HT-29 (cell line): Measurements from ENCODE around the gene NUPR1. TPM values are rescaled to one million over a fixed set of nuclear protein-coding genes. Genes with fewer than 3 reads are reported as not detected.
"Not testable (repeated sequence)": the region's sequence is repeated elsewhere in the genome, so short reads cannot be mapped to it uniquely, and the experiment has no call there.

Experiments
- DNase-seq: peaks from one replicate; pipeline ENCODE4 v3.0.0-alpha.2; 2015; ENCODE audit warnings: low spot score
- total RNA-seq: library from RNA; depleted of rRNA; stranded (reverse); fragments of >200 nt; shearing (Covaris generic); gene quantifications from 2 replicates; pipeline ENCODE4 v1.2.3, GENCODE V29; 2014; rRNA removed

NUPR1 gene
- total RNA-seq, 1 experiment from 2014 or later: 0.56 TPM

DNA sequence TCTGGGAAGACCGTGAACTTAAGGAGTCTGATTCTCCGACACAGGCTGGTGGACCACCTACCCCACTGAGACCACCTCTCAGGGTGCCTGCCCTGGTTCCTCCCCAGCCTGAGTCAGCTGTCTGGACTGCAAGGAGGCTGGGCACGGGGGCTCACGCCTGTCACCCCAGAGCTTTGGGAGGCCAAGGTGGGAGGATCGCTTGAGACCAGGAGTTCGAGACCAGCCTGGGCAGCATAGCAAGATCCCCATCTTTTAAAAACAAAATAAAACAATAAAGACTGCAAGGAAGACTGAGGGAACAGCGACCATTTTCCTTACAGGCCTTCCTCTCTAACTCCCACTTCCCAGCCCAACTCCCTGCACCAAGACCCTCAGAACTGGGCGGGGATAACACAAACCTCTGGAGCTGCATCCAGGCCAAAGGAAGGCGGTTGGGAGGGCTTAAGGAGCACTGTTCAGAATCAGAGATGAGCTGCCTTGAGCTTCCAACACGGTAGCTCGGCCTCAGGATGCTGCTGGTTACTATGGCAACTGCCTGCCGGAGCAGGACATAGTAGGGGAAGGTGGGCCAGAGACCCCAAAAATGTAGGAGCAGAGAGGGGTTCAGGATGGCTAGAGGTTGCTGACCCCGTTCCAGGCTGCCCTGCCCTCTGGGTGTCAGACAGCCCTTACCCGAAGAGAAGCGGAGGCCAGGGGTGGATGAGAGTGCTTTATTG lies 40.0 kb downstream of the NUPR1 start:
- no peak for DNase-seq

DNA sequence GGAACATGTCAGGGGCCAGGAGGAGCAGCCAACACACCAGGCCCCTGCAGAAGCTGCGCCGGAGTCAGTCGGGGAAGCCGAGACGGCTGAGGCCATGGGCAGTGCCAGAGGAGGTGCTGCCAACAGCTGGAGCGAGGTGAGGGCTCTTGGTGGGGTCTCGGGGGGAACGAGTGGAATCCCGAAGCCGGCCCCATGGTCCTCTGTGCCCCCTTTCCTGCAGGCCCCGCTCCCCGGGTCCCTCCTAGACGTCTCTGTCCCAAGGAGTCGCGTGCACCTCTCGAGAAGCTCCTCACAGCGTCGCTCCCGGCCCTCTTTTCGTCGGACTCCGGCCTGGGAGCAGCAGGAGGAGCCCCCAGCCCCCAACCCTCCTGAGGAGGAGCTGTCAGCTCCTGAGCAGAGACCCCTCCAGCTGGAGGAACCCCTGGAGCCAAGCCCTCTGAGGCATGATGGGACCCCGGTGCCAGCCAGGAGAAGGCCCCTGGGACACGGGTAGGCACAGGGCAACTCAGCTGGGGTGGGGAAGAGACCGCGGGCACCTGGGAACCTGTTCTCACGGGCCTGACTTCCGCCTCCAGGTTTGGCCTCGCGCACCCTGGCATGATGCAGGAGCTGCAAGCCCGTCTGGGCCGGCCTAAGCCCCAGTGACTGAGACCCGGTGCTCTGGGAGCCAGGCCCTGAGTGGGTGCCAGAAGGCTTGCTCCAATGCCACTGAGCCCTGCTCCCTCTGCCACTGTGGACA lies 40.7 kb downstream of the NUPR1 start:
- no peak for DNase-seq

DNA sequence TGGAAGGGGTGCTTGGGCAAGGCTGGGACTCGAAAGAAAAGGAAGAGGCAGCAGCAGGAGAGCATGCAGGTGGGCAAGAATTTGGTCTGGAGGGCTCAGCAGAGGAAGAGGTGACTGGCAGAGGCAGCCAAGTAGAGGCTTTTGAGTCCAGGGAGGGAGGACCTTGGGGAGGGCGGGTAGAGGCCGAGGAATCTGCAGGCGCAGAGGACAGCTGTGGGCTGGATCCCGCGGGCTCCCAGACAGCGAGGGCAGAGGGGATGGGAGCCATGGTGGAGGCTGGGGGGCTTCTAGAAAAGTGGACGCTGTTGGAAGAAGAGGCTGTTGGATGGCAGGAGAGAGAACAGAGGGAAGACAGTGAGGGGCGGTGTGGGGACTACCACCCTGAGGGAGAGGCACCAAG lies 41.4 kb downstream of the NUPR1 start:
- DNase-seq: no peak

DNA sequence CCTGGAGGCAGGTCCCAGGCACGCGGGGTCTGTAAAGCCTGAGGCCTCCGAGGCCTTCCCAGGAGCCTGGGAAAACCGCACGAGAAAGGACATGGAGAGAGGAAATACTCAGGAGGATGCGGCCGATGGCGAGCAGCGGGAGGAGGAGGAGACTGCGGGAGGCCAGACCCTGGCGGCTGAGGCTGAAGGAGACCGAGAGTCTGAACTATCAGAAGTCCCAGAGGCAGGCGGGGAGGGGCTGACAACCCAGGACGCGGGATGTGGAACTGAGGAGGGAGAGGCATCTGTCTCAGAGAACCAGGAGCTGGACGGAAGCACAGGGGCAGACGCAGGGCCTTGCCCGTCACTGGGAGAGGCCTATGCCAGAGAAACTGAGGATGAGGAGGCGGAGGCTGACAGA lies 41.9 kb downstream of the NUPR1 start:
- no peak for DNase-seq

DNA sequence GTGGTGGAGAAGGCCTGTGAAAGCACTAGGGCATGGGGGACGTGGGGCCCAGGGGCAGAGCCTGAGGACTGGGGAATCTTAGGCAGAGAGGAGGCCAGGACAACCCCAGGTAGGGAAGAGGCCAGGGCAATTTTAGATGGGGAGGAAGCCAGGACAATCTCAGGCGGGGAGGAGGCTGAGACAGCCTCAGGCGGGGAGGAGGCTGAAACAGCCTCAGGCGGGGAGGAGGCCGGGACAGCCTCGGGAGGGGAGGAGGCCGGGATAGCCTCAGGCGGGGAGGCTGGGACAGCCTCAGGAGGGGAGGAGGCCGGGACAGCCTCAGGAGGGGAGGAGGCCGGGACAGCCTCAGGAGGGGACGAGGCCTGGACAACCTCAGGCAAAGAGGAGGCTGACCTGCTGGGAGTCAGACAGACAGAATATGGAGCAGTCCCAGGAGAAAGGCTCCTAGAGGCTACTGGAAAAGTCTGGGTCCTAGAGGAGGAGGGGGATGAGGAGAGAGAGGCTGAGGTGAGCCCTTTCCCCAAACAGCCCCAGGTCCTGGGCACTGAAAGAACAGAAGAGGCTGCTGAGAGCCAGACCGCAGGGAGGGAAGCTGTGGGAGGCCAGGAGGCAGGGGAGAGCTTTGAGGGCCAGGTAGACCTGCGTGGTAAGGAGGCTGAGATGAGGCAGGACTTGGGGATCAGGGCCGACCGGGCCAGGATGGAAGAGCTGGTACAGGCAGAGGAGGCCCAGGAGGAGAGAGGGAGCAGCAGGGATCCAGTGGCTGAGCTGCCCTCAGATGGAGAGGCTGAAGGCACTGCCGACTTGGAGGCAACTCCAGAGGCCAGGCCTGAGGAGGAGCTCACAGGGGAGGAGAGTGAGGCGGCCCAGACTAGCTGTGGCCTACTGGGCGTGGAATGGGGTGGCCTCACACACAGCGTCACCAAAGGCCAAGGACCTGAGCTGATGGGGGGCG lies 42.7 kb downstream of the NUPR1 start:
- DNase-seq: no peak

DNA sequence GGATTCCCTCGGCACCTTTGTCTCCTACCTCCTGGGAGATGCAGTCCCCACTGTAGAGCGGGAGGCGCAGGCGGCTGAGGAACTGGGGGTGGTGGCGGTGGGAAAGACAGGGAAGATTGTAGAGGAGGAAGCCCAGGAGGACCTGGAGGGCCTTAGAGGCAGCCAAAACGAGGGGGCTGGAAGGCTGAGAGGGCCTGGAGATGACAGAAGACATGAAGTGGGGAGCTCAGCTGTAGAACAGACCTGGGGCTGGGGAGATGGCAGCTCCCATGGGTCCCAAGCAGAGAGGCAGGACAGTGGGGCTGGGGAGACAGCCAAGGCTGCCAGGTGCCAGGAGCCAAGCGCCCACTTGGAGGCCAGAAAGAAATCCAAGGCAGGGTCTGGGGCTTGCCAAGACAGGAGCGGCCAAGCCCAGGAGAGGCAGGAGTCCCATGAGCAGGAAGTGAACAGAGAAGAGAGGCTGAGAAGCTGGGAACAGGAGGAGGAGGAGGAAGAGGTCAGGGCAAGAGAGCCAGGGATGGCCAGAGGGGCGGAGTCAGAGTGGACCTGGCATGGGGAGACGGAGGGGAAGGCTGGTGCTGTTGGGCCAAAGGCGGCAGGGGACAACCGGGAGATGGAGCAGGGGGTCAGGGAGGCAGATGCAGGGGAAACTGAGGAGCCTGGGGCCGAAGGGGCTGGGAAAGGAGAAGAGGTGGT lies 43.5 kb downstream of the NUPR1 start:
- DNase-seq: no peak

DNA sequence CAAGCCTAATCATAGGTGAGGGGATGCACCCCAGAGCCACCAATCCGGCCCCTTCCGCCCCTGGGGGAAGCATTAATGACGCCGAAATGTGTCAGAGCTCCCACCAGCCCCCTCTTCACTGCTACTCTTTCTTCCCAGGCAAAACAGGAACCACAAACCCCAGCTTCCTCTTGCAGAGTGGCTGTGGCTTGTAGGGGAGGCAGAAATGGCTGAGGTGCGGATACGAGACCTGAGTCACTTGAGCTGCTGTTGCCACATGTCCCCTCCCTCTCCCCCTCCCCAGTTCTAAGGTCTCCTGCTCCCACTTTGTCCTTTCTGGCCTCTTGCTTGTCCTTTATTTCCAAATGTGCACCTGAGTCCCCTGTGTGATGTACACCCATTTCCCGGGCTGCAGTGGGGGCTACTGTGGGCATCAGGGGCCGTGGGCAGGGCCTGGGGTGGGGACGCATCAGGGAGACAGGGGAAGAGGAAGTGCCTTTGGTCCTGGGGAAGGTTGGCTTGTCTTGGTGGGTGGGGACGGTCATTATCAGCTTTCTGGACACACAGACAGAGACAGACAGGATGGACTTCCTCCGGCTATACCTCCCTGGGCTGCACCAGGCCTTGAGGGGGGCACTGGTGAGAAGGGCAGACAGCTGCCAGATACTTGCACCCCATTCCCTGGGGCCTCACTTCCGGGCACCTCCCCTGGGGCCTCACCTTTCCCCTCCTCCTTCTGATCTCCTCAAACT lies 44.5 kb downstream of the NUPR1 start, which contains the start of gene APOBR:
TSS of gene APOBR (plus strand) at position 523 of the 731 bp plus-strand sequence. CDS start at position 562, 39 bp downstream.
- no peak for DNase-seq

DNA sequence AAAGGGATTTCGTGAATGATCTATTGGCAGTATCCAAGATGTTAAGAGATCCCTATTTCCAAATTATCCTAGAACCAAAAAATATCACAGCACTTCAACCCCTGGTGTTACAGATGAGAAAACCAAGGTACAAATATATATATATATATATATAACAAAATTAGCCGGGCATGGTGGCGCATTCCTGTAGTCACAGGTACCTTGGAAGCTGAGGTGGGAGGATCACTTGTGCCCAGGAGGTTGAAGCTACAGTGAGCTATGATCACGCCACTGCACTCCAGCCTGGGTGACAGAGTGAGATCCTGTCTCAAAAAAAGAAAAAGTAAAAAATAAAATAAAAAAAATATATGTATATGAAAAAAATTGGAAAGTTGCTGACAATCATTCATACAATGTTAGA lies 46.3 kb downstream of the NUPR1 start:
- no peak for DNase-seq

DNA sequence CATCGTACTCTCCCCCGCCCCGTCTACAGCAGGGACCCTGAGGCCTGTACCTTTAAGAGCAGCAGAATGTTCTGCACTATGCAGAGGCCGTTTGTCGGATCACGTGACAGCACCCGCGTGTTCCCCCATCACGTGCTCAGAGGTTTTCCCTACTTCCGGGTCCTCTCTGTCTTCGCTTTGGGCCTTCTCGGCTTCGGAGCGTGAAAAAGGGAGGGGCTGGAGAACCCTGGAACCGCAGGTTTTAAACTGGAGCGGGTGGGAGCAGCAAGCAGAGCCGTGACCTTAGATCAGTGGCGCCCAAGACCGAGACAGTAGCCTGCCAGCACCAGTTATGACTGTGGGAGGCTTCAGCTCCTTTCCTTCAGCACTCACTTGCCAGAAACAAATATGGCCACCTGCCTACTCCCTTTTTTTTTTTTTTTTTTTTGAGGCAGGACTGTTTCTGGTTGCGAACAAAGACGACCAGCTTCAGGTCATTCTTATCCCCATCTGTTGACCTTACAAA lies 46.8 kb downstream of the NUPR1 start, which contains the start of gene CLN3:
TSS of gene CLN3 (minus strand) at position 105 of the 505 bp plus-strand sequence. CDS start 315 bp downstream, outside the sequence.
- DNase-seq: peak; percentile 93

DNA sequence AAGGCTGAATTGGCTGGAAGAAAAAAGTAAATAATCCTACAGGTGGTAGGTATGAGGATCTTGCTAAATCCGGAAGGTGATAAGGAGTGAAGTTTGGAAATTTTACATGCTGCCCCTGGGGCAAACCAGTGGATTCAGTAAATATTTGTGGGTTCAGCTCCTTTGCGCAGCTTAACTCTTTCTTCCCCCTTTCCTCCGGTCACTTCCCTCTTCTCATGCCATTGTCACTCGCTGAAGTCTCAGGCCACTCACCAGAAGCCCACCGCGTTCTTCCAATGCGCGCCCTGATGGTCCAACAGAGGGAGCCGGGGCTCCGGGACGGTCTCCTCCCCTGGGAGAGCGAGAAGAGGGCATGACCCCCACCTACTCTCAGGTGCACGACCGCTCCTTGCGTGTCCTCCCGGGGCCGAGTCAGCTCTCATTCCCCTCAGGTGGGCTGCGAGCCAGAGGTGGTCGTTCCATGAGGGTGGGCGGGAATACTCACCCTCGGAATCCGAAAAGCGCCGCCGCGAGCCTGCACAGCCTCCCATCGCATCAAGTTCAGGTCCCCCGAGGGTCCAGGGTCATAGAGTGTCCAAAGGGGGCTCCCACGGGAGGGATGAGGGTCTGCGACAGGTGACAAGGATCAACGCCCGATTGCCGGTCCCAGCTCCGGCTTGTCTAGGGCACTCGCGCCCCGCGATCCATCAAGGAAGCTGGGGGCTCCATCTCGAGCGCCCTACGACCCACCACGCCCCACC lies 47.4 kb downstream of the NUPR1 start:
- peak; percentile 37 for DNase-seq

DNA sequence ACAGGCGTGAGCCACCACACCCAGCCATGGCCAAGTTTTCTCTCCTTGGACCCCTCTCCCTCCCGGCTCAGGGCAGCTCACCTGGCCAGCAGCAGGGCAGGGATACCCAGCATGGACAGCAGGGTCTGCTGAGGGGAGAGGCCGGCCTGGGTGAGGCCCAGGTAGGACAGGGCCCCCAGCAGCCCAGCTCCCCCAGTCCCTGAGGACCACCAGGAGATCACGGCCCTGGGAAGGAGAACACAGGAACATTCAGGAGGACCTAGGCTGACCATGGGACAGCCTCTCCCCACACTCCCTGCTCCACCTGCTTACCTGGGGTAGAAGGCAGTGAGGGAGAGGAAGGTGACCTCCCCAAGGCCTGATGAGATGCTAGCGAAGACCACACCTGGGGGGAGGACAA lies 52.5 kb downstream of the NUPR1 start:
- DNase-seq: no peak

DNA sequence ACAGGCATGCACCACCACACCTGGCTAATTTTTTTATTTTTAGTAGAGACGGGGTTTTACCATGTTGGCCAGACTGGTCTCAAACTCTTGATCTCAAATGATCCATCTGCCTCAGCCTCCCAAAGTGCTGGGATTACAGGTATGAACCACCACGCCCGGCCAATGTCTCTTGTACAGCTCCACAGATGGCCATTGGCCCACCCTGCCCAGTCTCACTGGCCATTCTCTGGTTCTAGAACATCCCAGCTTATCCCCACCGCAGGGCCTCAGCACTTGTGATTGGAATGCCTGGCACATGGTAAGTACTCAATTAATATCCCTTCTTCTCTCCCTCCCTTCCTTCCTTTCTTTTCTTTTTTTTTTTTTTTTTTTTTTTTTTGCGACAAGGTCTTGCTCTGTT lies 55.4 kb downstream of the NUPR1 start:
- DNase-seq: not testable (repeated sequence)

Other genes starting within 250 kb of the NUPR1 start
- 0.42 and 1.1 TPM in 2 replicates for gene SBK1, start 246.4 kb downstream of the NUPR1 start, total RNA-seq
- gene NPIPB6, start 175.5 kb downstream of the NUPR1 start, total RNA-seq: 1.2 TPM in 1 of 2 replicates, not detected in the other
- gene EIF3CL, start 135.1 kb downstream of the NUPR1 start, total RNA-seq: 110 and 114 TPM in 2 replicates
- not detected in 2 replicates for gene NPIPB7, start 66.6 kb downstream of the NUPR1 start, total RNA-seq
- 28.0 and 37.8 TPM in 2 replicates for gene CLN3, start 46.9 kb downstream of the NUPR1 start, total RNA-seq
- gene APOBR, start 44.3 kb downstream of the NUPR1 start, total RNA-seq: 0.05 TPM in 1 of 2 replicates, not detected in the other
- gene IL27, start 32.1 kb downstream of the NUPR1 start, total RNA-seq: not detected in 2 replicates
- gene SGF29, start 14.9 kb upstream of the NUPR1 start, total RNA-seq: 19.1 and 29.9 TPM in 2 replicates
- 1.4 and 1.7 TPM in 2 replicates for gene SULT1A2, start 58.1 kb upstream of the NUPR1 start, total RNA-seq
- gene SULT1A1, start 71.1 kb upstream of the NUPR1 start, total RNA-seq: 30.9 and 35.7 TPM in 2 replicates
- gene NPIPB8, start 99.1 kb upstream of the NUPR1 start, total RNA-seq: 0.15 and 0.42 TPM in 2 replicates
- 358 and 396 TPM in 2 replicates for gene EIF3C, start 172.5 kb upstream of the NUPR1 start, total RNA-seq
- gene NPIPB9, start 212.8 kb upstream of the NUPR1 start, total RNA-seq: 1.2 TPM in 1 of 2 replicates, not detected in the other